HG02943 (cell line): ENCODE results near the gene ARHGAP1.
"Not testable (repeated sequence)": the region's sequence is repeated elsewhere in the genome, so short reads cannot be mapped to it uniquely, and the experiment has no call there.

Experiments
- ATAC-seq: cut with Tn5 transposase; IDR thresholded peaks from one replicate; pipeline ENCODE4 v1.9.1; 2021; ENCODE audit warnings: mild to moderate bottlenecking, low read depth, moderate library complexity; ENCODE audit not compliant: unreplicated experiment

ARHGAP1 gene

DNA sequence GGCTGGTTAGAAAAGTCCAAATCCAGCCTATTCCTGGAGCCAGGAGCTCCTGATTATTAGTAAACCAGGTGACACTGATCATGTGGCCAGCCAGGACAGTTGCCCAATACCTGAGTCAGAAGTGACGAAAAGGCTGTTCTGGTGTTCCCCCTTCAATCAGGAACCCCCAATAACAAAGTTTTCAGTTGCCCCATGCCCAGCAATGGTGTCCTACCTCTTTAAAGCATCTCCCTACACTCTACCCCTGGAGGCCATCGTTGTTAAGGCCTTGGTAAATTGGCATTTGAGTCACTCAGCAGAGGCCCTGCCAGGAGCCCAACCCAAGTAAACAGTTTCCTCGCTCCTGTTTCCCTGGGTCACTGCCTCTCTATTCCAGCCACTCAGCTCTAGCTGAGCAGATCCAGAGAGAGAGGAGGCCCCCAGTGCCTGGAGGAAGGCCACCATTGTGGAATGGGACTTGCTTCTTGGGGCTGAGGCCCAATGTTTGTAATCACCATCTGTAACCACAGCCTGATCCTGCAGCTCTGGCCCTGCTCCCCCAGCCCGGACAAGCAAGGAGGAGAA, 25.0 kb downstream of the ARHGAP1 start:
- ATAC-seq: no peak

- no peak for ATAC-seq
Observed at GRCh38 chr11:46674463-46675287, 25.7 kb downstream of the ARHGAP1 start.

GRCh38 chr11:46673713-46674462, 26.5 kb downstream of the ARHGAP1 start:
- no peak for ATAC-seq

DNA sequence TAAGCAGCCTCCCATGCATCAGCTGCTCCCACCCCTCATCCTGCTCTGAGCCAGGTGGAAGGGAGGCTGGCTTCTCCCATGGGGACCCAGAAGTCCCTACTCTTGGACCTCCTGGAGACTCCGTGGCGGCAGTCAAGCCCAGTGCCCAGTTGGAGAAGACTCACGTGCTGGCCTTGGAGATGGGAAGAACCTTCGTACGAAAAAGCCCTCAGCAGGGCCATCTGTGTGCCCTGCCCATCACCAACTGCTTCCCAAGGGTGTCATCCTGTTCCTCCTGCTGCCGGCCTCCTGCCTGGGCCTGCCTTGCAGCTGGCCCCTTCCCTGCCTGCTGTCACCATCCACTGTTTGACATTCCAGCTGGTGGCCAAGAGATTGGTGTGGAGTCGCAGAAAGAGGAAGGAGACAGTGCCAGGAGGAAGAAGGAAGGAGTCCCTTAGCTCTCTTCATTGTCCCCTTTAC, 28.0 kb downstream of the ARHGAP1 start:
- ATAC-seq: no peak

- no peak for ATAC-seq
Observed at GRCh38 chr11:46671958-46672315, 28.5 kb downstream of the ARHGAP1 start.

DNA sequence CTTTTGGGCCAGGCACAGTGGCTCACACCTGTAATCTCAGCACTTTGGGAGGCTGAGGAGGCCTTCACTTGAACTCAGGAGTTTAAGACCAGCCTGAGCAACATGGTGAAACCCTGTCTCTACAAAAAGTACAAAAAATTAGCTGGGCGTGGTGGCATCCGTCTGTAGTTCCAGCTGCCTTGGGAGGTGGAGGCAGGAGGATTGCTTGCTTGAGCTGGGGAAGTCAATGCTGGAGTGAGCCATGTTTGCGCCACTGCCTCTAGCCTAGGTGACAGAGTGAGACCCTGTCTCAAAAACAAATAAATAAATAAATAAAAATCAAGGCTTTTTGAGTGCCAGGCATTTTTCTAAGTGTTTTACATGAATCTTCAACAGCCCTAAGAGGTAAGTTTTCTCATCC, 29.9 kb downstream of the ARHGAP1 start:
- ATAC-seq: not testable (repeated sequence)

DNA sequence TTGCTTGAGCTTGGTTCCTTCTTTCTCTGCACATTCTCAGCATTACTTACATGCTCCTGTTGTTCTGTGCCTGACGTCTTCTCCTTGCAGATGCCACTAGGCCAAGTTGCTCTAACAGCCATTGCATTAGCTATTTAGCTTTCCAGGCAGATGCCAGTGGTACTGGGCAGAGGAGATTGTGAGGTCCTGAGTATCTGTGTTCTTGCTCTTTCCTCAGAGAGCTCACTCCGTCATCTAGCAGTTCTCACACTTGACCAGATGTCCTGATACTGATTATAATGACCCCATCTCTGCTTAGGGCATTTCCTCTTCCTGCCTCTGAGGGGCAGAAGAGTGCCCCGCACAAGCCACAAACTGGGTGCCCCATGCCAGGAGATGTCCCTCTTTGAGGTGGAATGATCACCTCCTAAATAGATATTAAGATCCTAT, 30.7 kb downstream of the ARHGAP1 start:
- no peak for ATAC-seq

DNA sequence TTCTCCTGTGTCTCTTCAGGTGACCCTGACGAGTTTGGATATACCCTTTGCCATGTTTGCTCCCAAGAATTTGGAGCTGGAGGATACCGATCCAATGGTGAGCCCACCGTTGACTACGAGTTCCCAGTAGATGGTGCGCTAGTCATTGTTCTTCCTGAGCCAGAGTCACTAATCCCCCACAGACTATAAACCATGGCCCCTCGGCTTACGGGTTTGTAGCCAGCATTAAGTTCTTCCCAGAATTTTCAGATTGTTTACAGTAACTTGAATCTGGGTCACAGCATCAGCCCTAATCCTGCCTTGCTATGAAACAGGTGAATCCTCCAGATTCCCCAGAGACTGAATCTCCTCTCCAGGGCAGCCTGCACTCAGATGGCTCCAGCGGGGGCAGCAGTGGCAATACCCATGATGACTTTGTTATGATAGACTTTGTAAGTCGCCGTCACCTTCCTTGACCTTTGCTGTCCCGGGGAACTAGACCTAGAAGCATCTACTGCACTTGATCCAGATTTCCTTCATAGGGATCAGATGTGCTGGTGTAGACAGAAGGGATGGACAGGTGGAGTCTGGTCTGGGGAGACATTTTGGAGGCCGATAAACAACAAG, 31.8 kb downstream of the ARHGAP1 start:
- ATAC-seq: no peak

GRCh38 chr11:46667043-46667481, 33.4 kb downstream of the ARHGAP1 start:
- ATAC-seq: no peak

GRCh38 chr11:46666516-46666915, 33.9 kb downstream of the ARHGAP1 start:
- ATAC-seq: no peak

DNA sequence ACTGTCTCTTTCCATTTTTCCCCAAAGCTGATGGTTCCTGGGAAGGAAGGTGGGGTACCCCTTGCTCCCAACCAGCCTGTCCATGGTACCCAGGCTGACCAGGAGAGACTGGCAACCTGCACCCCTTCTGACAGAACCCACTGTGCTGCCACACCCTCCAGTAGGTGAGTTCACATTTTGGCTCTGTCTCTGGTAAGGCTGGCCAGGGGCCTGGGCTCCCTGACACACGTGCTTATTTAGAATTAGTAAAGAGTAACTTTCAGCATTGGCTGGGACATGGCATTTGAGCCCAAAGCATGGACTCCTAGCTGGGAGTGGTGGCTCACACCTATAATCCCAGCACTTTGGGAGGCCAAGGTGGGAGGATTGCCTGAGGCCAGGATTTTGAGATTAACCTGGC, 35.1 kb downstream of the ARHGAP1 start:
- no peak for ATAC-seq

GRCh38 chr11:46664612-46665011, 35.8 kb downstream of the ARHGAP1 start:
- ATAC-seq: no peak

GRCh38 chr11:46663277-46663940, 37.0 kb downstream of the ARHGAP1 start:
- ATAC-seq: no peak

DNA sequence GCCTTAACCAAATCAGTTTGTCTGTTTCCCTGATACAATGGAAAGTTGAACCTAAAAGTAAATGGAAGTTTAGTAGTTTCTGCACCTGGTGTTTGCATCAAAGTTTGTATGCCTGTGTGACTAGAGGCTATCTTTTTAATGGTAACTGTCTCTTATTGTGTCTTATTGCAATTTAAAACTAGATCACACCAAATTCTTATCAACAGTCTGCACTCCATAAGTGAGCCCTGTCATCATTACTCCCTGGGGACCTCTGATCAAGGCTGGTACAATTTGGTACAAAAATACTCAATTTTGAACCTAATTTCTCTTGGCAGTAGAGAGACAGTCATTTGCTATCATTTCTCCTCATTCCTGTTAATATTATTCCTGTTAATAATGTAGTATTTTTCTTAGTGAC, 38.1 kb downstream of the ARHGAP1 start:
- no peak for ATAC-seq

- ATAC-seq: no peak
Observed at GRCh38 chr11:46661836-46662235, 38.6 kb downstream of the ARHGAP1 start.

GRCh38 chr11:46659908-46660307, 40.5 kb downstream of the ARHGAP1 start:
- ATAC-seq: no peak

GRCh38 chr11:46658259-46658658, 42.2 kb downstream of the ARHGAP1 start:
- no peak for ATAC-seq

- no peak for ATAC-seq
Observed at GRCh38 chr11:46657186-46657585, 43.2 kb downstream of the ARHGAP1 start.

- ATAC-seq: no peak
Observed at GRCh38 chr11:46655631-46656030, 44.8 kb downstream of the ARHGAP1 start.

DNA sequence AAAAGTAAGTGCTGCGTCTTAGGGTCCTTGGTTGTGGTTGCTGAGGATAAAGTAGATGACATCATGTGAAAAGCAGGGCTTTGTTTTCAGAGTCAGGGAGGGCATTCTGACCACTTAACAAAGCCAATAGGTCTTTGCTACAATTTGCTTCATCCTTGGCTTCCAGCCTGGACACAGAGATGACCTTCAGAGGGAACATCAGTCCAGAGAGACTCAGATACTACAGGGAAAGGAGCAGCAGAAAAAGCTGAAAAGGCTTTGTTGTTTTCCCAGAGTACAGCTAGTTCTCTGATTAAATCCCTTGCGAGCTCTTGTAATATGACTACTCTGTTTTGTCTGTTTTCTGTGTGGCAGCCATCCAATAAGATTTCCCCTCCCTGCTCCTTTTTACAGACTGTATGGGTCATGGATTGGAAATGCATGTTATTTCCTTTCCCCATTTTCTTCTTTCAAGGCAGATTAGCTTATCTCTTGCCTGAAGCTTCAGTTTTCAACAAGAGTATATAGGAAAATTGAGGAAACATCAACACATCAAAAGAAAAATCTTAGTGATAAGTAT, 51.2 kb downstream of the ARHGAP1 start:
- no peak for ATAC-seq
